Mucosa of descending colon (tissue), 3 donors: ENCODE data around the gene CTNNAL1. TPM values are rescaled to one million over a fixed set of nuclear protein-coding genes. Genes with fewer than 3 reads are reported as not detected.
"Not testable (repeated sequence)": the region's sequence is repeated elsewhere in the genome, so short reads cannot be mapped to it uniquely, and the experiment has no call there.

Experiments used
- ATAC-seq: fragments of 200-7000 bp; cut with Tn5 transposase; one replicate; pipeline ENCODE4 v1.9.1; 2020; ENCODE audit warnings: mild to moderate bottlenecking, moderate library complexity
- DNase-seq, 3 donors: peaks; one replicate each; pipeline ENCODE4 v3.0.0-alpha.2; 2020
- H3K36me3 ChIP-seq: fragments of 200-600 bp; one replicate; pipeline ENCODE4 v1.8.0; 2021; ENCODE audit warnings: low read depth, mild to moderate bottlenecking
- H3K4me1 ChIP-seq: fragments of 200-600 bp; one replicate; pipeline ENCODE4 v1.8.0; 2021; ENCODE audit warnings: low read depth, mild to moderate bottlenecking
- H3K4me3 ChIP-seq: fragments of 200-600 bp; one replicate; pipeline ENCODE4 v1.8.0; 2021; ENCODE audit warnings: mild to moderate bottlenecking
- H3K9me3 ChIP-seq: fragments of 200-600 bp; one replicate; pipeline ENCODE4 v1.8.0; 2021; ENCODE audit warnings: mild to moderate bottlenecking
- intact Hi-C, 2 donors: fragments of 100-400 bp; cut with DNase I in 1 of 2; cut with micrococcal nuclease in 1 of 2; formaldehyde crosslinking; loops; one replicate each; pipeline versions ENCODE4 v1.11.0 to v1.11.1; 2022; cut with DNase I, micrococcal nuclease
- long read RNA-seq, 2 donors: library from polyadenylated mRNA; unstranded; transcript quantifications; one replicate each; pipeline ENCODE4 v2.0.0, GENCODE V29; 2019 to 2021
- total RNA-seq, 3 donors: library from RNA; stranded (reverse); fragmentation: NEBNext Ultra II Directional in 2 of 3; extraction: Animal tissue kit (Norgen Biotek cat#: 25700) in 2 of 3; gene quantifications; one replicate each; pipeline versions ENCODE4 v1.2.1 to v1.2.4, GENCODE V29; 2021 to 2023
- TF ChIP-seq, protein P1 (sequence below): fragments of 200-600 bp; IDR thresholded peaks from one replicate; pipeline ENCODE4 v1.8.0; 2022; ENCODE audit warnings: antibody characterized with exemption, mild to moderate bottlenecking
- donor health status: DM: no; HTN: no; CAD: no; lungs with moderate emphysema.
- donor health status: DM: no; HTN: no; CAD: no.
- donor health status: DM: no; HTN: yes; CAD: no.

The CTNNAL1 gene, protein sequence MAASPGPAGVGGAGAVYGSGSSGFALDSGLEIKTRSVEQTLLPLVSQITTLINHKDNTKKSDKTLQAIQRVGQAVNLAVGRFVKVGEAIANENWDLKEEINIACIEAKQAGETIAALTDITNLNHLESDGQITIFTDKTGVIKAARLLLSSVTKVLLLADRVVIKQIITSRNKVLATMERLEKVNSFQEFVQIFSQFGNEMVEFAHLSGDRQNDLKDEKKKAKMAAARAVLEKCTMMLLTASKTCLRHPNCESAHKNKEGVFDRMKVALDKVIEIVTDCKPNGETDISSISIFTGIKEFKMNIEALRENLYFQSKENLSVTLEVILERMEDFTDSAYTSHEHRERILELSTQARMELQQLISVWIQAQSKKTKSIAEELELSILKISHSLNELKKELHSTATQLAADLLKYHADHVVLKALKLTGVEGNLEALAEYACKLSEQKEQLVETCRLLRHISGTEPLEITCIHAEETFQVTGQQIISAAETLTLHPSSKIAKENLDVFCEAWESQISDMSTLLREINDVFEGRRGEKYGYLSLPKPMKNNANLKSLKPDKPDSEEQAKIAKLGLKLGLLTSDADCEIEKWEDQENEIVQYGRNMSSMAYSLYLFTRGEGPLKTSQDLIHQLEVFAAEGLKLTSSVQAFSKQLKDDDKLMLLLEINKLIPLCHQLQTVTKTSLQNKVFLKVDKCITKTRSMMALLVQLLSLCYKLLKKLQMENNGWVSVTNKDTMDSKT
- total RNA-seq = 10 to 100 TPM in 2 of 3 donors, 1 to 10 TPM in 1; 8.3 to 21.9 (median 15.6) TPM
- long read RNA-seq, donor 1, transcript CTNNAL1-201 (19 exons, 2,490 nt) = major isoform, 40 of 49 reads
- long read RNA-seq, donor 1, partial matches to known transcripts = 1 of 49 reads
- long read RNA-seq, donor 1, other reads (novel, unspliced or antisense) = 8 of 49 reads
- long read RNA-seq, donor 2, transcript CTNNAL1-201 (19 exons, 2,490 nt) = major isoform, 6 of 18 reads
- long read RNA-seq, donor 2, partial matches to known transcripts = 10 of 18 reads
- long read RNA-seq, donor 2, other reads (novel, unspliced or antisense) = 2 of 18 reads

DNA sequence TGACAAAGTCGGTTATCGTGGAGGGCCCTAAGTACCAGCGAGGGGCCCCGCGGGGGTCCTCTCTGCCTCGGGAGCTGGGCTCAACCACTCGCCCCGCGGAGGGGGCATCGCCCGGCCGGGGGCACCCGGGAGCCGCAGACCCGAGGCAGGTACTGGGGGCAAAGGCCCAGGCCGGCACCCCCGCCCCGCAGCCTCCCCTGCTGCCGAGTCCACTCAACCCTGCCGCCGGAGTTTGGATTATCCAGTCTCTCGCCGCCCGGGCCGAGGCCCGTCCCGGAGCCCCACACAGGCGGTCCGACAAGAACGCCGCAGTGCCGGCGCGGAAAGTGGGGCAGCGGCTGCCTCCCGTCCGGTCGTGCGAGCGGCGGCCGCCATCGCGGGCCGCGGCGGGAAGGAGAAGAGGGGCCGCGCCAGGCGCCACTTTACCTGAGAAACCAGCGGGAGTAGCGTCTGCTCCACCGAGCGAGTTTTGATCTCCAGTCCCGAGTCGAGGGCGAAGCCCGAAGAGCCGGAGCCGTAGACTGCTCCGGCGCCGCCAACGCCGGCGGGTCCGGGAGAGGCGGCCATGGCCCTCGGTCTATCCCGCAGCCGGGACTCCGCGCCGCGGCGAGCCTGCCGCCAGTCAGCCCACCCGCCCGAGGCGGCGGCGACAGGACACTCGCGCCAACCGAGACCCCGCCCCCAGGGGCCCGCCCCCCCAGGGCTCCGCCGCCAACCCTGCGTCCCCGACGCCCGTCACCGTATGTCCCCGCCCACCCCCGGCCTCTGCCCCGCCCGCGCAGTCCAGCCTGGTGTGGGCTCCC is at the start of gene CTNNAL1:
CTNNAL1 (minus strand) TSS at position 624 of the 803 bp plus-strand sequence; CDS start at position 567, 57 bp downstream.
- ATAC-seq (peak; percentile 97), DNase-seq (peak; percentile 95 to 98 (median 97))
- TF ChIP-seq, protein P1, sequence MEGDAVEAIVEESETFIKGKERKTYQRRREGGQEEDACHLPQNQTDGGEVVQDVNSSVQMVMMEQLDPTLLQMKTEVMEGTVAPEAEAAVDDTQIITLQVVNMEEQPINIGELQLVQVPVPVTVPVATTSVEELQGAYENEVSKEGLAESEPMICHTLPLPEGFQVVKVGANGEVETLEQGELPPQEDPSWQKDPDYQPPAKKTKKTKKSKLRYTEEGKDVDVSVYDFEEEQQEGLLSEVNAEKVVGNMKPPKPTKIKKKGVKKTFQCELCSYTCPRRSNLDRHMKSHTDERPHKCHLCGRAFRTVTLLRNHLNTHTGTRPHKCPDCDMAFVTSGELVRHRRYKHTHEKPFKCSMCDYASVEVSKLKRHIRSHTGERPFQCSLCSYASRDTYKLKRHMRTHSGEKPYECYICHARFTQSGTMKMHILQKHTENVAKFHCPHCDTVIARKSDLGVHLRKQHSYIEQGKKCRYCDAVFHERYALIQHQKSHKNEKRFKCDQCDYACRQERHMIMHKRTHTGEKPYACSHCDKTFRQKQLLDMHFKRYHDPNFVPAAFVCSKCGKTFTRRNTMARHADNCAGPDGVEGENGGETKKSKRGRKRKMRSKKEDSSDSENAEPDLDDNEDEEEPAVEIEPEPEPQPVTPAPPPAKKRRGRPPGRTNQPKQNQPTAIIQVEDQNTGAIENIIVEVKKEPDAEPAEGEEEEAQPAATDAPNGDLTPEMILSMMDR = no peak
- H3K4me1 ChIP-seq = peaks cover 6% of the 10 kb centered on the region
- intact Hi-C loops = no loop called here
- no peaks in the 10 kb centered on the region for H3K36me3 ChIP-seq
- H3K4me3 ChIP-seq = peak within 1 kb of the TSS; percentile 62
- no peaks in the 10 kb centered on the region for H3K9me3 ChIP-seq

DNA sequence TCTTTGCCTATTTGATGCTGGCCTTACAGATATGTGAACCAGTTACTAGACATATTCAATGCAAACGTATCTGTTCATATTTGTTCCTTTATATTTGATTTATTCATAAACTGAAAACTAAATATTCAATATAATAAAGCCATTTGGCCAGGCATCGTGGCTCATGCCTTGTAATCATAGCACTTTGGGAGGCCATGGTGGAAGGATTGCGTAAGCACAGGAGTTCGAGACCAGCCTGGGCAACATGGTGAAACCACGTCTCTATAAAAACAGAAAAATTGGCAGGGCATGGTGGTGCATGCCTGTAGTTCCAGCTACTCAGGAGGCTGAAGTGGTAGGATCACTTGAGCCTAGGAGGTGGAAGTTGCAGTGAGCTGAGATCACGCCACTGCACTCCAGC is 49.2 kb upstream of the CTNNAL1 start:
- H3K4me1 ChIP-seq = no peaks in the 10 kb centered on the region
- intact Hi-C loops = no loop called here
- H3K36me3 ChIP-seq = no peaks in the 10 kb centered on the region
- no peak overlapping the region for H3K4me3 ChIP-seq
- DNase-seq = no peak
- TF ChIP-seq, protein P1 = no peak
- ATAC-seq = no peak
- no peaks in the 10 kb centered on the region for H3K9me3 ChIP-seq

DNA sequence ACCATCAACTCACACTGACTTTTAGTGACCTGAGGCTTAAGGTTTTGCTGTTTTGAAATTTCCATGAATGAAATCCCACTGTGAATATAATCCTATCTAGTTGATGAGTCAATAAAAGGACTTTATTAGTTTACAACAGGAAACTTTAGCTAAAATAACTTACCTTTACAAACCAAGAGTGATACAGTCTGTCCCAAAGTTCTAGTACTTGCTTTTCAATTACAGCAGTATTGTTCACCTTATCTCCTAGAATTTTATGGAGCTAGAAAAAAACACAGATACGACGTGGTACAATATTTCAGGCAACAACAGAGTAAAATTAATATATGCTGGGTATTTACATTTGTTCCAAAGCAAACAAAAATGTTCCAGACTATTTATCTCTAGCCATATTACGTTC is 46.9 kb upstream of the CTNNAL1 start:
- Histone ChIP-seq H3K9me3 (no peaks in the 10 kb centered on the region), H3K4me1 (no peaks in the 10 kb centered on the region), H3K36me3 (no peaks in the 10 kb centered on the region), H3K4me3 (no peak overlapping the region)
- intact Hi-C loops = no loop called here
- DNase-seq (no peak), ATAC-seq (peak; percentile 91)
- TF ChIP-seq, protein P1 = no peak

DNA sequence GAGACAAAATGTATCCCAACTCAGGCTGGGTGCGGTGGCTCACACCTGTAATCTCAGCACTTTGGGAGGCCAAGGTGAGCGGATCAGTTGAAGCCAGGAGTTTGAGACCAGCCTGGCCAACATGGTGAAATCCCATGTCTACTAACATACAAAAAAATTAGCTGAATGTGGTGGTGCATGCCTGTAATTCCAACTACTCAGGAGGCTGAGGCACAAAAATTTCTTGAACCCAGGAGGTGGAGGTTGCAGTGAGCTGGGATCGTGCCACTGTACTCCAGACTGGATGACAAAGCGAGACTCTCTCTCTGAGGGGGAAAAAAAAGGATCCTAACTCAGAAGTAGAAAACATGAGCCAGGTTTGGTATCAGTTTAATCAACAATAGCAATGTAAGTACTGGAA is 39.8 kb upstream of the CTNNAL1 start:
- H3K36me3 ChIP-seq, H3K4me1 ChIP-seq, H3K9me3 ChIP-seq, ATAC-seq, DNase-seq, intact Hi-C loops, H3K4me3 ChIP-seq: not testable (repeated sequence)

DNA sequence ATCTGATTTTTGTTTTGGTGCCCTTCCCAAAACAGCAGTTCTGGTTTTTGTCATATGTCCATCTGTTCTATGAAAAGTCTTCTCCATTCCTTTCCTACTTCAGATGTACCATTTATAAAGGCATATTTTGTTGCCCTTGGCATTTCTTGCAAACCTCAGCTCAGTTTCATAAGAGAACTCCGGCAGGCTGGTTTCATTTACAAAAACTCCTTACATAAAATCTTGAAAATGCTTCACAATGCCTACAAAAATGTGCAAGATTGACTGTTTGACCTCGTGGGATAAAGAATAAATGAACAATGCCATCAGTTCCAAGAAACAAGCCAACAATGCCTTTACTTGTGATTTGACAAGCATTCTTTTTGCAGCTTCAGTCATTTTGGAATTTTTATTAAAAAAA is 39.1 kb upstream of the CTNNAL1 start:
- intact Hi-C loops = no loop called here
- H3K4me1 ChIP-seq = no peaks in the 10 kb centered on the region
- H3K4me3 ChIP-seq = no peak overlapping the region
- TF ChIP-seq, protein P1 = no peak
- DNase-seq = no peak
- H3K36me3 ChIP-seq = no peaks in the 10 kb centered on the region
- no peak for ATAC-seq
- H3K9me3 ChIP-seq = no peaks in the 10 kb centered on the region
